Gastroesophageal sphincter (tissue), 4 donors: ENCODE data around the gene TTC36. TPM values are rescaled to one million over a fixed set of nuclear protein-coding genes. Genes with fewer than 3 reads are reported as not detected.
A peak's percentile ranks its signal among the peaks of the same experiment; 100 is the strongest.

Experiments used
- ATAC-seq: fragments of 150-250 bp; one replicate; pipeline ENCODE4 v1.9.1; 2016; ENCODE audit warnings: mild to moderate bottlenecking, moderate library complexity
- H3K27ac ChIP-seq, 4 donors: fragments of 200-600 bp; sonication (generic) in 3 of 4; 1 replicate in 3 of 4; 2 replicates in 1 of 4; pipeline ENCODE4 v1.5.1; 2016 to 2019
- H3K27me3 ChIP-seq: fragments of 200-600 bp; sonication (generic); one replicate; pipeline ENCODE4 v1.5.1; 2019
- H3K36me3 ChIP-seq, 2 donors: fragments of 200-600 bp; sonication (generic); one replicate each; pipeline ENCODE4 v1.5.1; 2019; ENCODE audit warnings: control low read depth in 1 of 2
- H3K4me1 ChIP-seq, 3 donors: fragments of 200-600 bp; sonication (generic); 1 replicate in 2 of 3; 2 replicates in 1 of 3; pipeline ENCODE4 v1.5.1; 2016 to 2019; ENCODE audit warnings: control low read depth in 2 of 3
- H3K4me3 ChIP-seq, 2 donors: fragments of 200-600 bp; sonication (generic); one replicate each; pipeline ENCODE4 v1.5.1; 2019; ENCODE audit warnings: mild to moderate bottlenecking in 1 of 2, moderate library complexity in 1 of 2
- H3K9me3 ChIP-seq, 3 donors: fragments of 200-600 bp; sonication (generic); one replicate each; pipeline ENCODE4 v1.5.1; 2017 to 2019; ENCODE audit warnings: control low read depth in 2 of 3
- CTCF ChIP-seq, 4 experiments: fragments of 200-600 bp in 2 of 4; fragments of 450-650 bp in 2 of 4; sonication (generic) in 1 of 4; IDR thresholded peaks; one replicate each; pipeline ENCODE4 v1.5.1; 2017 to 2019; ENCODE audit warnings: antibody characterized with exemption in 4 of 4, mild to moderate bottlenecking in 2 of 4, moderate library complexity in 2 of 4
- EP300 ChIP-seq: sonication (generic); formaldehyde crosslinking; IDR thresholded peaks from one replicate; pipeline ENCODE4 v1.6.1; 2017; ENCODE audit warnings: antibody characterized with exemption, mild to moderate bottlenecking
- POLR2A ChIP-seq, 2 donors: fragments of 450-650 bp; IDR thresholded peaks; one replicate each; pipeline ENCODE4 v1.6.1; 2017; ENCODE audit warnings: antibody characterized with exemption in 2 of 2, mild to moderate bottlenecking in 2 of 2, moderate library complexity in 1 of 2
- POLR2AphosphoS5 ChIP-seq: sonication (generic); formaldehyde crosslinking; IDR thresholded peaks from one replicate; pipeline ENCODE4 v1.6.1; 2017; ENCODE audit warnings: antibody characterized with exemption
- WGBS, 2 donors: methylation state at CpG; one replicate each; pipeline ENCODE4 v1.1.5; 2018; ENCODE audit warnings: low coverage in 1 of 2; 5-methylcytosine and 5-hydroxymethylcytosine counted together
- total RNA-seq, 4 donors: library from RNA; depleted of rRNA; stranded (reverse); fragments of >200 nt; gene quantifications; one replicate each; pipeline ENCODE4 v1.1.0, GENCODE V29; 2016

The TTC36 gene
- total RNA-seq, 4 donors from 2014 or later, result 0.81 to 5.6 (median 3.3) TPM

DNA sequence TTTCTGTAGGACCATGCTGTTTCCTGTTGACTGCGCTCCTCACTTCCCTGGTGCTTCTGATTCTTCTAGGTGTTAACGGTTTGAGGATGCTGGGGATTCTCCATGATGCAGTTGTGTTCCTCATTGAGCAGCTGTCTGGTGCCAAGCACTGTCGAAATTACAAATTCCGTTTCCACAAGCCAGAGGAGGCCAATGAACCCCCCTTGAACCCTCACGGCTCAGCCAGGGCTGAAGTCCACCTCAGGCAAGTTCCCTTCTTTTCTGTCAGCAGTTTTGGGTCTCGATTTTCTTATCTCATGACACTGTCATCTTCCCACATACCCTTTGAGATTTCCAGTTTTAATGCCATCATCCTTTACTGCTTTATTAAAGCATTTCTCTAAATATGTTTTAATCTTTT lies 7.7 kb upstream of the TTC36 start:
- Histone ChIP-seq H3K9me3 (no peaks in the 10 kb centered on the region), H3K4me3 (no peak overlapping the region), H3K4me1 (peaks cover 0 to 9% (median 0%) of the 10 kb centered on the region in 3 donors), H3K27ac (no peak overlapping the region), H3K27me3 (no peaks in the 10 kb centered on the region), H3K36me3 (peaks cover 0 to 98% of the 10 kb centered on the region in 2 donors)
- TF ChIP-seq EP300 (no peak), CTCF (IDR thresholded peaks at IDR 0.05) (no peak), POLR2AphosphoS5 (no peak), POLR2A (IDR thresholded peaks at IDR 0.05) (no peak)
- 83 to 90% methylated on average over 2 of the region's 6 CpGs for WGBS, 2 donors
- ATAC-seq, result no peak

GRCh38 chr11:118521892-118522311 lies 5.4 kb upstream of the TTC36 start:
- WGBS, 2 donors, result 72 to 78% methylated on average over 4 to 9 of the region's 13 CpGs
- Histone ChIP-seq H3K9me3 (no peaks in the 10 kb centered on the region), H3K4me1 (peaks cover 0 to 9% (median 0%) of the 10 kb centered on the region in 3 donors), H3K36me3 (peaks cover 0 to 83% of the 10 kb centered on the region in 2 donors), H3K27ac (peak overlapping the region in 2 of 4 donors; percentile 31 to 53), H3K27me3 (no peaks in the 10 kb centered on the region), H3K4me3 (no peak overlapping the region)
- no peak for TF ChIP-seq EP300
- no peak for TF ChIP-seq CTCF (IDR thresholded peaks at IDR 0.05)
- TF ChIP-seq POLR2AphosphoS5, result no peak
- no peak for TF ChIP-seq POLR2A (IDR thresholded peaks at IDR 0.05)
- no peak for ATAC-seq

DNA sequence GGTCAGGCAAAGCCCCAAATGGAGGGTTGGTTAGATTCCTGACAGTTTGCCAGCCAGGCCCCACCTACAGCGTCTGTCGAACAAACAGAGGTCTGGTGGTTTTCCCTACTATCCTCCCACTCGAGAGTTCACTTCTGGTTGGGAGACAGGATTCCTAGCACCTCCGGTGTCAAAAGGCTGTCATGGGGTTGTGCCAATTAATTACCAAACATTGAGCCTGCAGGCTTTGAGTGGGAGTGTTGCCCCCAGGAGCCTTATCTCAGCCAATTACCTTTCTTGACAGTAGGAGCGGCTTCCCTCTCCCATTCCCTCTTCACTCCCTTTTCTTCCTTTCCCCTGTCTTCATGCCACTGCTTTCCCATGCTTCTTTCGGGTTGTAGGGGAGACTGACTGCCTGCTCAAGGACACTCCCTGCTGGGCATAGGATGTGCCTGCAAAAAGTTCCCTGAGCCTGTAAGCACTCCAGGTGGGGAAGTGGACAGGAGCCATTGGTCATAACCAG lies 4.7 kb upstream of the TTC36 start:
- WGBS, 2 donors, result 36 to 44% methylated on average over 5 to 6 of the region's 6 CpGs
- peaks cover 0 to 77% of the 10 kb centered on the region in 2 donors for H3K36me3 ChIP-seq
- H3K9me3 ChIP-seq, result no peaks in the 10 kb centered on the region
- H3K4me1 ChIP-seq, result peaks cover 0 to 9% (median 0%) of the 10 kb centered on the region in 3 donors
- H3K27me3 ChIP-seq, result no peaks in the 10 kb centered on the region
- ATAC-seq, result no peak
- TF ChIP-seq POLR2A (IDR thresholded peaks at IDR 0.05), result no peak
- TF ChIP-seq CTCF (IDR thresholded peaks at IDR 0.05), result peak in 1 of 4 experiments; percentile 30
- peak overlapping the region in 2 of 4 donors; percentile 31 to 53 for H3K27ac ChIP-seq
- H3K4me3 ChIP-seq, result no peak overlapping the region

DNA sequence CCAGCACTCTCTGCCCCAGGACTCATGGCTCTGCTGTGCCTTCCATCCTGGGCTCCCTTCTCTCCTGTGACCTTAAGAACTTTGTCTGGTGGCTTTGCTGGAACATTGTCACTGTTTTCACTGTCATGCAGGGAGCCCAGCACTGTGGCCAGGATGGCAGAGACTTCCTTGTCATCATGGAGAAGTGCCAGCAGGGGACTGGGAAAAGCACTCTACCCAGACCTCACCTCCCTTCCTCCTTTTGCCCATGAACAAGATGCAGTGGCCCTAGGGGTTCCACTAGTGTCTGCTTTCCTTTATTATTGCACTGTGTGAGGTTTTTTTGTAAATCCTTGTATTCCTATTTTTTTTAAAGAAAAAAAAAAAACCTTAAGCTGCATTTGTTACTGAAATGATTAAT lies 2.9 kb upstream of the TTC36 start:
- TF ChIP-seq EP300 (no peak), CTCF (IDR thresholded peaks at IDR 0.05) (no peak), POLR2A (IDR thresholded peaks at IDR 0.05) (no peak), POLR2AphosphoS5 (no peak)
- Histone ChIP-seq H3K36me3 (peaks cover 0 to 61% of the 10 kb centered on the region in 2 donors), H3K27ac (no peak overlapping the region), H3K27me3 (no peaks in the 10 kb centered on the region), H3K4me3 (no peak overlapping the region), H3K4me1 (peaks cover 0 to 19% (median 0%) of the 10 kb centered on the region in 3 donors), H3K9me3 (no peaks in the 10 kb centered on the region)
- no peak for ATAC-seq

- 73 to 83% methylated on average over 3 of the region's 6 CpGs for WGBS, 2 donors
- no peak overlapping the region for H3K27ac ChIP-seq
- H3K27me3 ChIP-seq, result no peaks in the 10 kb centered on the region
- no peak for TF ChIP-seq POLR2AphosphoS5
- TF ChIP-seq POLR2A (IDR thresholded peaks at IDR 0.05), result no peak
- no peak for TF ChIP-seq EP300
- no peak for TF ChIP-seq CTCF (IDR thresholded peaks at IDR 0.05)
- no peak overlapping the region for H3K4me3 ChIP-seq
- peaks cover 0 to 55% of the 10 kb centered on the region in 2 donors for H3K36me3 ChIP-seq
- no peaks in the 10 kb centered on the region for H3K9me3 ChIP-seq
- H3K4me1 ChIP-seq, result peaks cover 0 to 25% (median 5%) of the 10 kb centered on the region in 3 donors
- ATAC-seq, result no peak
Measured at GRCh38 chr11:118524757-118525470, 2.4 kb upstream of the TTC36 start.
